ENCODE results near the gene SULT6B1.
"Not testable (repeated sequence)": the region's sequence is repeated elsewhere in the genome, so short reads cannot be mapped to it uniquely, and the experiment has no call there.

SULT6B1 gene

DNA sequence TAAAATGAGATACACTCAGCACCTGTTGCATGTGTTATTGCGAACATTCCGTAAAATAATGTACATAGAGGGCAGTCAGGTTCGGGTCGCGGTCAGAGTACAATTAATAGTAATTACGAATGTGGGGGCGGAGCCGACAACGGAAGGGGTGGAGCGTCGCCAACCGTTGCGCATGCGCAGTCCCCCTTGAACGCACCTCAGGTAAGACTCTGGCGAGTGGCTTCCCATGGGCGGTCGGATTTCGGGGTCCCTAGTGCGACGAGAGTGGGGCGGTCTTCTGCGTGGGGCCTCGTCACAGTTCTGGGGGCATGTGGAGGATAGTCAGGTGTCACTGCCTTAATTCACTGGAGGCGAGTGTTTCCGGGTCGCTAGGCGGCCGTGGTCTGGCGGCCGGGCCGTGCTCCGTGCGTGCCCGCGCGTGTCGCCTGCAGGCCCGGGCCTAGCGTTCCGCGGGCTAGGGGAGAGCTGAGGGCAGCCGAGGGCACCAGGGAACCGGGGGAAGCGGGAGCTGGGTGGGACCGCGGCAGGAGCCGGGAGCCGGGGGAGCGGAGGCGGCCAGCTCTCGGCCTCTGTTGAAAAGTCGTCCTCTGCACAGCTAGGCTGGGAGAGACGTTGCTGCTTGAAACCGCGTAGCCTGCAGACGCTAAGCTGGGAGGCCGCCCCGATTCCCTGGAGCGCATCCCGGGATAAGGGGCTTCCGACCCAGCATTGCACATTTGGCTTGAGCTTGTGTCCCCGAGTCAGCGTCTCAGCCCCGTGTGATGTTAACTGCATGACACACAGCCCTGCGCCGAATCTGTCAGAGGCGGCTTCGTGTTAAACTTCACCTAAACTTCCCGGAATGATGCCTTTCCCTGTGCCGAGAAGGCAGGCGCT lies 8.1 kb upstream of the SULT6B1 start, which contains the start of gene CEBPZOS:
Gene CEBPZOS (plus strand): TSS at position 177 of the 876 bp plus-strand sequence. CDS start 3,209 bp downstream, outside the sequence.
- in situ Hi-C loops (cut with MboI; ENCODE audit: low sequenced_read_pairs) = no loop called here

DNA sequence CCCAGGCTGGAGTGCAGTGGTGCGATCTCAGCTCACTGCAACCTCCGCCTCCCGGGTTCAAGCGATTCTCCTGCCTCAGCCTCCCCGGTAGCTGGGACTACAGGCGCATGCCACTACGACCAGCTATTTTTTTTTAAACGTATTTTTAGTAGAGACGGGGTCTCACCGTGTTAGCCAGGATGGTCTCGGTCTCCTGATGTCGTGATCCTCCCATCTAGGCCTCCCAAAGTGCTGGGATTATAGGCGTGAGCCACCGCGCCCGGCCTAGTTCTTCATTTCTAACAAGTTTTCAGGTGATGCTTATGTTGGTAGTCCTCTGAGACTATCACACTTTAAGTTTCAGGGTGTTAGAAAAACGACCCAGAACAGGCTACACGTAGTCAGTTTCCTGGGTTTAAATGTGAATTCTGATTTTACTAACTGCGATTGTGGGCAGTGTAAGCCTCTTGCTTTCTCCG lies 7.4 kb upstream of the SULT6B1 start:
- in situ Hi-C loops (cut with MboI; ENCODE audit: low sequenced_read_pairs) = not testable (repeated sequence)

DNA sequence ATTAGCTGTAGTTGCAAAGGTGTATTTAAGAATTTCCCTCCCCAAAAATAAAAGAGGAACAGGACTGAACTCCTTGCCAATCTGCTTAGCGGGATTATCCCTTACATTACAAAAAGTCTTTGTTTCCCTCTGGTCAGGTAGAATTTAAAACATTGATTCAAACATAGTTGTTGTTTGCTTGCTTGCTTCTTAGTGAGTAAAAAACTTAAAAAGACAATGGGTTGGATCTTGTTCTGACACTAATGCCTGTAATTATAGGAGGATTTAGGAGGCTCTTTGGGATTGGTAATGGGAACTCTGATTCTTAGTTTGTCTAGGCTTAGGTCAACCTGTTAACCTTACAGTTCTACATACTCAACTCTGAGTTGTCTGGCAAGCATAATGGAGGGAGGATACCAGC lies 4.1 kb upstream of the SULT6B1 start:
- in situ Hi-C loops (cut with MboI; ENCODE audit: low sequenced_read_pairs) = no loop called here

DNA sequence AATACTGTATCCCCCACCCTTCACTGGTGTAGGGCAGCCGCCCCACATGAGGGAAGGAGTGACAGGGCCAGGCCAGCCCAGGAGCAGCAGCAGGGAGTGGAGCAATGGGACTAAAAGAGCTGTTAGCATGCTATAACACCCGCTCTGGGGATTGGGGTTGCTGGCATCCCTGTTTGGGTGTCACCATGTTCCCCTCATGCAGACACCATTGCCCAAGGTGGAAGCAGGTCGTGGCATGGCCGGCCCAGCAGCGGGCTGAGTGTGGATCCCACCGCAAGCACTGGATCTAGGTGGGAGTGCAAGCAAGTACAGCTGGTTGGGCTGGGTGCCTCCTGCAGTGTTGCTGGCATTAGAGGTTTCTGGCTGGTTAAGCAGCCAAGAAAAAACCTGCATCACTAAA lies 3.3 kb upstream of the SULT6B1 start:
- in situ Hi-C loops (cut with MboI; ENCODE audit: low sequenced_read_pairs) = no loop called here

DNA sequence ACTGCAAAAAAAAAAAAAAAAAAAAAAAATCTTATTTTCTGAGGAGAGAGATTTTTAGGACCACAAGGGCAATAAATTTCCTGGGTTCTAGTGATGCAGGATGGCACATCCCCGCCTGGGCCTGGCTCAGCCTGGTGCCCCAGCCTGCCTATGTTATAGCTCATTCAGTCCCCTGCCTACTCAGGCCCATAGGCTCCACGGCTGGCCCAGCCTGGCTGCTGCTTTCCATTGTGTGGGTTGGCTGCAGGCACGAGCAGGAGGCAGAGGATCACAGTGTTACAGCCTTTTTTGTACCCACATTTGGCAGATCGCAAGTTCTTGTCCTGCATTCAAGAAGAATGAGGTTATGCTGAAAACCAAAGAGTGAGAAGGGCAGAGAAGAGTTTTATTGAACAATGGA lies 2.8 kb upstream of the SULT6B1 start:
- in situ Hi-C loops (cut with MboI; ENCODE audit: low sequenced_read_pairs) = no loop called here

DNA sequence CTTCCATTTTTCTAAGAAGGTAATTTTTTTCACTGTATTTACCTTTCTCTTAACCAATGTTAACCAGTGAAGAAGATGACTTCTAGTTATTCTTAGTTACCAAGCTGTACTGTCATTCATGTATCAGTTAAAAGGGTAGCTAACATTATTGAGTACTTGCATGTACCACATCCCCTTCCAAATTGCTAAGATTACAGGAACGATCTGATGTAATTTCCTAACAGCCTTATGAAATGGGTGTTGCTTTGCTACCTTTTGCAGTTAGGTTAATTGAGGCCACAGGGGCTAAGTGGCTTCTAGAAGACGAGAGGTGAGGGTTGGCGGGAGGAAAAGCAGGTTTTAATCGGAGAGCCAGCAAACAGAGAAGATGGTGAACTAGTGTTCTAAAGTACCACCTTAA lies 1.8 kb upstream of the SULT6B1 start:
- in situ Hi-C loops (cut with MboI; ENCODE audit: low sequenced_read_pairs) = no loop called here

DNA sequence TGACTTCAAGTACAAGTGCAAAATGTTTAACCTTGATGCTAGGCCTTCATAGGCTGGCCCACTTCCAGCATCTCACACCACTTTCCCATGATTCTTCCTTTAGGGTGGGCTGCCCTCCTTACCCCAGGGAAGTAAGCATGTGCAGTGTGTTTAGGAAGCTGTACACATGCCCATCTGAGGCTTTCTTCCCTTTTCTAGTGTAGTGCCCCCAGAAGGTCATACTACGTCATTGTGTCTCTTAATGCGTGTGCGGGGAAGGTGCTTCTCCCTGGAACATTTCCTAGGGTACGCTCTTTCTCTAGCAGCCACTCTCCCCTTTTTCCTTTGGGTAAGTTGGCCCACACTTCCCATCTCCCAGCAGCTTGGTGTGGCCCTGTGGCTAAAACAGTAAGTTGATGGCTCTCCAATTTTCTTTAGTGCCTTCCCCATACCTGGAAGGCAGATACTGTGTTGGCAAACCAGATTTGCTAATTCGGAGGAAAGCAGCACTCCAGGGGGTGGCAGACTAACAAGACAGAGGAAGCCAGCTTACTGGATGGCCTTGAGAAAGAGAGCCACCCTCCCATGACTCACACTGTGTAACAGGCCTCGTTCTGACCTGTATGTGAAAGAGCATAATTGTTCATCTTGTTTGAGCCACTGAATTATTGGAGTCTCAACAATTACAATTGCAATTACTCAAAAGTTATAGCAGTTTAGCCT lies 1.1 kb upstream of the SULT6B1 start:
- in situ Hi-C loops (cut with MboI; ENCODE audit: low sequenced_read_pairs) = no loop called here

DNA sequence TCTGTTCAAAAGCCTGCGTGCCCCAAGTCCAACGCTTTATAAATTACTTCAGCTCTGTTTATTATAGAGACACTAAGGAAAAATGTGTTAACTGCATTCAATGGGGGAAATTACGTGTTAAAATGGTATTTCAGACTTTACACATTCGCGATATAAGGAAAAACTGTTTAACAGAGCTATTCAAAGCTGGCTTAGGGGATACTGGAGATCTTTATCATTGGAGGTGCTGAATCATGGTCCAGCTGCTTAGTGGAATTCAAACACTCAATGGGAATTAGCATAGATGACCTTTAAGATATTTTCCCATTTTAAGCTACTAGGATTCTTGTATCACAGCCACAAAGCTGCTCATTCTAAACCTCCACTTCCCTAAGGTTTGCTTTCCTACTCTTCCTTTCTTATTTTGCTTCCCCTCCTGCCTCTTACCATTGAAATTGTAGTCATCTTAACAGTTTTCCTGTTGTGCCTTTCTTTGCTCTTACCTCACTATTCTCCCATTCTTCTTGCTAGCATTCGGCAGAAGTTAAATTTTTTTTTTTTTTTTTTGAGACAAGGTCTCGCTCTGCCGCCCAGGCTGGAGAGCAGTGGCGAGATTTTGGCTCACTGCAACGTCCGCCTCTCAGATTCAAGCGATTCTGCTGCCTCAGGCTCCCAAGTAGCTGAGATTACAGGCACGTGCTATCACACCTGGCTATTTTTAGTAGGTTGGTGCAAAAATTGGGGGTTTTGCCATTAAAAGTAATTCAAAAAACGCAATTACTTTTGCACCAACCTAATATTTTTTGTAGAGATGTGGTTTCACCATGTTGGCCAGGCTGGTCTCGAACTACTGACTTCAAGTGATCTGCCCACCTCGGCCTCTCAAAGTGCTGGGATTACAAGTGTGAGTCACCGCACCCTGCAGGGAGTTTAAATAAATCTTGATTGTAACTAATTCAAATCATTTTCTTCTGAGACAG lies 6.5 kb downstream of the SULT6B1 start:
- in situ Hi-C loops (cut with MboI; ENCODE audit: low sequenced_read_pairs) = no loop called here

DNA sequence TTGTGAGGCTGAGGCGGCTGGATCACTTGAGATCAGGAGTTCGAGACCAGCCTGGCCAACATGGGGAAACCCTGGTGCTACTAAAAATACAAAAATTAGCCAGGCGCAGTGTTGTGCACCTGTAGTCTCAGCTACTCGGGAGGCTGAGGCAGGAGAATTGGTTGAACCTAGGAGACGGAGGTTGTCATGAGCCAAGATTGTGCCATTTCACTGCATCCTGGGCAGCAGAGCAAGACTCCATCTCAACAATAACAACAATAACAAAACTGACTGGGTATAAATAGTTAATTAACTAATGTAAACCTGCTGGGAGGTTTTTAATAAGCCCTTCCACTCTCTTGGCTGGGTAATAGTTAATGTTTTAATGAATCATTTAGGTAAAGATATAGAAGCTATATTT lies 7.8 kb downstream of the SULT6B1 start:
- in situ Hi-C loops (cut with MboI; ENCODE audit: low sequenced_read_pairs) = no loop called here

DNA sequence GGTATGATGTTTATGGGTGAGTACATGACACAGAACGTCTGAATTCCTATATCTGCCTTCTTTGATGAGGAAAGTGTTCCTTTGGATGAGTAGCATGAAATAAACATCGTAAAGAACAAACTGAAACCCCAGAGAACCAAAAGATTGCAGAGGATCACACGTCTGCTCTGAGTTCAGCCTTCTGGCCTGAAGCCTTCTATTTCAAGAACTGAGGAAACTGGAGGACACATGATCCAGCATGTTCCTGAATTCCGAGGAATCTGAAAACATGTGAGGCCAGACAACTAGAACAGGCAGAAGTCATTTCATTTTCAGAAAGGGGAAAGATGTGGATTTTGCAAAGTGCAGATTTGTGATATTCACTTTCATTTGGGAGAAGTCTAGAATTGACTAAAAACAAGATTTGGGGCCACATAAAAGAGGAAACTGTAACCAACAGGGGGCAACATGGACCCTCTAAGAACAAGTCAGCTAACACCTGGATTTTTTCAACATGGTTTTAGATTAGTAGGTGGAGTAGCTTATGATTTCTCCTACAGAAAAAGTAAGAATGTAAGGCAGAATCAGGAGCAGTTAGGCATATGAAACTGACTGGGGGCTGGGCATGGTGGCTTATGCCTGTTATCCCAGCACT lies 8.3 kb downstream of the SULT6B1 start:
- in situ Hi-C loops (cut with MboI; ENCODE audit: low sequenced_read_pairs) = no loop called here

DNA sequence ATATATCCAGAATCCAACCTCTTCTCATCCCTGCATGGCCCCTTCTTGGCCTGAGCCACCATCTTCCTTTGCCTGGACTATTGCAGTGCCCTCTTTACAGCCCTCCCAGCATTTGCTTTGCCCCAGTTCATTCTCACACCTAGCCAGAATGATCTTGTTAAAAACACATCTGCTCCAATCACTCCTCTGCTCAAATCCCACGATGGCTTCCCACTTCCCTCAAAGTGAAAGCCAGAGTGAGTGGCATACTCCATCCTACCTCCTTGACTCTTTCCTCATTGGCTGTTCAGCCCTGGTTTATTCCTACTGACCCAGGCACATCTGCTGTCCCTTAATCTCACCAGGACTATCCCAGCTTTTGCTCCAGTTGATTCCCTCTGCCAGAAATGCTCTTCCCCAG lies 14.7 kb downstream of the SULT6B1 start:
- in situ Hi-C loops (cut with MboI; ENCODE audit: low sequenced_read_pairs) = no loop called here

DNA sequence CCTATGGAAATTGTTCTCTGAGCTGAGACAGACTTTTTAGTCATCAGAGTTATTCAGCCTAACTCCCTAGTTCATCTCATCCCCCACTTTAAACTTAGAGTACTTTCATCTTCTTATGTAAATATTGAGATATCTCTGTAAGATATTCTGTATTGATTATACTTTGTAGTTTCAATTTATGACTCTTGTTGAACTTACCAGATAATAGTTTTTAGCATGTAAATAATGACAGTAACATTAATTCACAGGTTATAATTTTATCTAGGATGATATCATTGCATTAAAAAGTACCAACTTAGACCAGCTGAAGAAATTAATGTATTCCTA lies 16.9 kb downstream of the SULT6B1 start:
- in situ Hi-C loops (cut with MboI; ENCODE audit: low sequenced_read_pairs) = no loop called here

DNA sequence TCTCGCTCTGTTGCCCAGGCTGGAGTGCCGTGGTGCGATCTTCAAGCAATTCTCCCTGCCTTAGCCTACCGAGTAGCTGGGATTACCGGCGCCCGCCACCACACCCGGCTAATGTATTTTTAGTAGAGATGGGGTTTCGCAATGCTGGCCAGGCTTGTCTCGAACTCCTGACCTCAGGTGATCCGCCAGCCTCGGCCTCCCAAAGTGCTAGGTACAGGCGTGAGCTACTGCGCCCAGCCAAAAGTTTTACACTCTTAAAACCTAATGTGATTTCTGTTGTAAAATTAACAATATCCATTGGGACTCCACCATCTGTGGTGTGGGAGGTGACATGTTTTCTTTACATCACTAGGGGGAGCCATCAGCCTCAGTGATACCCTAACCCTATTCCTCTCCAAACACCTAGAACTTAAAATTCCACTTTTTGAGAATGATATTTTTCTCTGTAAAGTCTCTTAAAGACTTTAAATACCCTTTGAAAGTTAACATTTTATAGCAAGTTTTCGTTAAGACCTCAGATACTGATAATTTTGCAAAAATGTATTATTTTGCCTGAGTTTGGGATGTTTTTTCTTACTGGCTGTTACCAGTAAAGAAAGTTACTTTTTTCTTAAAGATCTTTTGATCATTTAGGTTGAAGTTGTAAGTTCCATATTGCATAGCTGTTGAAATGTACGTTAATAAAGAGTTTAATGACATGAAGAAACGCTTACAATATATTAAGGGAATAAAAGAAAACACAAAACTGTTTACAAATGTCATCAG lies 20.1 kb downstream of the SULT6B1 start:
- in situ Hi-C loops (cut with MboI; ENCODE audit: low sequenced_read_pairs) = no loop called here

DNA sequence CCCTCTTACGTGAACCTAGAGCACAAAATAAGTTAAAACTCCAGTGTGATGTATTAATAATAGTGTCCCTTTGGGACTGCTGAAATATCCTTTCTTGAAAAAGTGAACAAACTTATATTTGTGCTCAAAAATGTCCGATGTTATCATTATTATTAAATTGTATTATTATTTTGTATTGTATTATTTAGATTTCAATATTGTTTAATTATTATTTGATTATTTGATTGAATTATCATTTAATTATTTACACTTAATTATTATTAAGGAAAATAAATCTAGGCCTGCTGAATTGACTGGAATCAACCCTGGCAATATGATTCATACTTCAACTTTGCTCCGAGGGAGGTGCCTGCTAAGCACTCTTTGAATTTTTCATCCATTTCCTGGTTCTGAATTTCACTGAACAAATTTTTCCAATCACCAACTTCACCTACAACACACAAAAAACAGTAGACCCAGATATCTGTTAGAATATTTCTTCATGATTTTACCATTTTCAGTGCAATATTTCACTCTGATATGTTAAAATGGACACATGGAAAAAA lies 20.8 kb downstream of the SULT6B1 start:
- in situ Hi-C loops (cut with MboI; ENCODE audit: low sequenced_read_pairs) = no loop called here

DNA sequence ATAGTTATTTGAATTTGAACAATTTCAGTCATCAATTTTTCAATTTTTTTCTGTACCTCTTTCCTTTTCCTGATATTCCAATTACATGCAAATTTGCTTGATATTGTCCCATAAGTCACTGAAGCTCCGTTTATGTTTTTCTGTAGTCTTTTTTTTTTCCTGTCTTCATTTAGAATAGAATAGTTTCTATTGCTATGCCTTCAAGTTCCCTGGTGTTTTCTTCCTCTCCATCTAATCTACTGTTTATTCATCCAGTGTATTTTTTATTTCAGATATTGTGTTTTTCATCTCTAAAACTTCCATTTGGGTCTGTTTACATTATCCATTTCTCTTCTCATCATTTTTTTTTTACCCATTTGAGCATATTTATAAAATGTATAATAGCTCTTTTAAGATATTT lies 23.7 kb downstream of the SULT6B1 start:
- in situ Hi-C loops (cut with MboI; ENCODE audit: low sequenced_read_pairs) = no loop called here

DNA sequence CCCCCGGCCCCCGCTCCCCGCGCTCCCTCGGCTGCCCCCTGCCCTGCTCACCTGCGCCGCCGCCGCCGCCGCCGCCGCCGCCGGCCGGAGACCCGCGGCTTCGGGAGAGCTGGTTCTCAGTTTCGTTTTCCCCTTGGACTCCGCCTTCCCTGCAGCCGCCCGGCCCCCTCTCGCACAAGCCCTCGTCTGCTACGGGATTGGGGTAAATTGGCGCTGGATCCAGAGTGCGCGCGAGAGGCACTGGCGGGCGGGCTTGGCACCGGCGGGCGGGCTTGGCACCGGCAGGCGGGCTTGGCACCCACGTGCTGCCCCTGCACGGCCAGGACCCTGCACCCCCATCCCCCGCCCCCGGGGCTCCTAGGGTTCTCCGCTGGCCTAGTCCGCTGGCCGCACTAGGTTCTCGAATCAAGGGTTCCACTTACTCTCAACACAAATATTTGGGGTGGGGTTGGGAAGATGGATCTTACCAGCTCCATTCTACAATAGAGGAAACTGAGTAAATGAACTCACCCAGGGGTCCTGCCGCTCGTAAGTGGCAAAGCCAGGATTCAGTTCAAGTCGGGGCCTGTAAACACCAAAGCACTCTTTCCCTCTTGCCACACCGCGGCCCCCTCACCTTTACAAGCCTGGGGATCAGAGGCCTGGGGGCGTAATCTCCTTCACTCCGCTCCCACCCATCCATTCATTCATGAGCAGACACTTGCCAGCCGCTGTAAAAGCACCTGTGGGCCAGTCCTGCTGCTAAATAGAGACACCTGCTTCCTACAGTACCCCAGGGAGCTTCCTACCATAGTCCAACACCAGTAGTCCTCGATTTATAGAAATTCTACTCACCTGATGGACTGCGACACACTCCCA lies 31.4 kb downstream of the SULT6B1 start, which contains the start of gene EIF2AK2:
Gene EIF2AK2 (minus strand): TSS at position 124 of the 858 bp plus-strand sequence. CDS start 9,174 bp downstream, outside the sequence.
- in situ Hi-C loops (cut with MboI; ENCODE audit: low sequenced_read_pairs) = no loop called here

DNA sequence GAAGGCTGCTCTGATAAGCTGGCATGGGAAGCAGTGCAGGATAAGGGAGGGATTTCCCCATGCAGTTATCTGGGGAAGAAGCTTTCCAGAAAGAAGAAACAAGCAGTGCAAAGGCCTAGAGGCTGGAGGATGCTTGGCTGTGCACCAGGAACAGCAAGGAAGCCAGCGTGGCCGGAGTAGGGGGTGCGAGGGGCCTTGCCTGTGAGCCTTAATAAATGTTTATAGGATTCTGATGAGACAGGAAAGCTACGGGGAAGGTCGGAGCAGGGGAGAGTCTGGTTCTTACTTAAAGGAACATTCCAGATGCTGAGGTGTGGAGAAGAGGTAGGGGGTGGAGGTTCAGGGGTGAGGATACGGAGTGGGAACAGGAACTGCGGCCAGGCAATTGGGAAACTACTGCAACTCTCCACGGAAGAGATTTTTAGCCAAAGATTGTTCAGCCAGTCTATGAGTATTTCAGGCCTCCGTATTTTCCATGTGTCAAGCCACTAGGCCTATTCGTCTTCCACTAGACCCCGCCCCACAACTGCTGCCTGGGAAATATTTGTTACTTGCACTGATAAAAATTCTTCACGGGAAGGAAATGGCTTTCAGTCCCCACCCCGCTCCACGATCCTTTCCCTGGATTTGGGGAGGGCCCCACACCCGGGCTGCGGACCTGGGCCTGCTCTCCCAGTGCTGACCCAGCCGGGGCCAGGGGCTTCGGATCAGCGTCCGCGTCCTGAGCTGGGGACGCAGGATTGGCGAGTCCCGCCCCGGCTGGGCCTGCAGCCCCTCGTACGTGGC lies 32.2 kb downstream of the SULT6B1 start:
- in situ Hi-C loops (cut with MboI; ENCODE audit: low sequenced_read_pairs) = no loop called here

DNA sequence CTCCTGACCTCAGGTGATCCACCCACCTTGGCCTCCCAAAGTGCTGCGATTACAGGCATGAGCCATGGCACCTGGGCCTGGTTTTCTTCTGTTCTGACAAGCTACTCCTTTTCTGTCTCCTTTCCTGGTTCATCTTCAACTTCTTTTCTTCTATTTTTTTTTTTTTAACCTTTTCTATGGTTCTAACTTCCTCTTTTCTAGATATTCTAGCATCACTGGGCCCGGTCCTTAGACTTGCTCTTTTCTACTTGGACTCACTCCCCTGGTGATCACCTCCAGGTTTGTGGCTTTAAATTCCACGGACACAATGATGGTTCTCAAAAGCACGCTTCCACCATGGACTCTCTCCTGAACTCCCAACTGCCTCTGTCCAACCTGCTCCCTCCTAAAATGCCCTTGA lies 33.7 kb downstream of the SULT6B1 start:
- in situ Hi-C loops (cut with MboI; ENCODE audit: low sequenced_read_pairs) = no loop called here

Data from hTERT RPE-1 (cell line).